ENCODE results near the gene MCTP1.

Gene MCTP1

GRCh38 chr5:95075111-95075510 lies 209.8 kb downstream of the MCTP1 start:
- DNase-seq (ENCODE audit: low read depth in 2 of 2): no peak

GRCh38 chr5:95072281-95072680 lies 212.6 kb downstream of the MCTP1 start:
- no peak for DNase-seq (ENCODE audit: low read depth in 2 of 2)

GRCh38 chr5:95070866-95071265 lies 214.0 kb downstream of the MCTP1 start:
- no peak for DNase-seq (ENCODE audit: low read depth in 2 of 2)

- DNase-seq (ENCODE audit: low read depth in 2 of 2): no peak
Measured at GRCh38 chr5:95070453-95070852, 214.4 kb downstream of the MCTP1 start.

- DNase-seq (ENCODE audit: low read depth in 2 of 2): no peak
Measured at GRCh38 chr5:95069948-95070347, 214.9 kb downstream of the MCTP1 start.

GRCh38 chr5:95069021-95069420 lies 215.9 kb downstream of the MCTP1 start:
- no peak for DNase-seq (ENCODE audit: low read depth in 2 of 2)

- DNase-seq (ENCODE audit: low read depth in 2 of 2): no peak
Measured at GRCh38 chr5:95068289-95068910, 216.5 kb downstream of the MCTP1 start.

GRCh38 chr5:95066048-95066447 lies 218.8 kb downstream of the MCTP1 start:
- no peak for DNase-seq (ENCODE audit: low read depth in 2 of 2)

GRCh38 chr5:95063492-95063891 lies 221.4 kb downstream of the MCTP1 start:
- DNase-seq (ENCODE audit: low read depth in 2 of 2): no peak

GRCh38 chr5:95060098-95060497 lies 224.8 kb downstream of the MCTP1 start:
- DNase-seq (ENCODE audit: low read depth in 2 of 2): no peak

GRCh38 chr5:95059636-95060035 lies 225.3 kb downstream of the MCTP1 start:
- no peak for DNase-seq (ENCODE audit: low read depth in 2 of 2)

GRCh38 chr5:95057615-95058014 lies 227.3 kb downstream of the MCTP1 start:
- no peak for DNase-seq (ENCODE audit: low read depth in 2 of 2)

- no peak for DNase-seq (ENCODE audit: low read depth in 2 of 2)
Measured at GRCh38 chr5:95053253-95053652, 231.6 kb downstream of the MCTP1 start.

GRCh38 chr5:95050708-95051107 lies 234.2 kb downstream of the MCTP1 start:
- DNase-seq (ENCODE audit: low read depth in 2 of 2): no peak

- DNase-seq (ENCODE audit: low read depth in 2 of 2): no peak
Measured at GRCh38 chr5:95048628-95049027, 236.3 kb downstream of the MCTP1 start.

- DNase-seq (ENCODE audit: low read depth in 2 of 2): no peak
Measured at GRCh38 chr5:95045181-95045965, 239.5 kb downstream of the MCTP1 start.

- no peak for DNase-seq (ENCODE audit: low read depth in 2 of 2)
Measured at GRCh38 chr5:95044096-95044495, 240.8 kb downstream of the MCTP1 start.

- DNase-seq (ENCODE audit: low read depth in 2 of 2): no peak
Measured at GRCh38 chr5:95043648-95044047, 241.2 kb downstream of the MCTP1 start.

- DNase-seq (ENCODE audit: low read depth in 2 of 2): no peak
Measured at GRCh38 chr5:95043234-95043633, 241.7 kb downstream of the MCTP1 start.

- no peak for DNase-seq (ENCODE audit: low read depth in 2 of 2)
Measured at GRCh38 chr5:95042037-95042436, 242.9 kb downstream of the MCTP1 start.

- DNase-seq (ENCODE audit: low read depth in 2 of 2): no peak
Measured at GRCh38 chr5:95035891-95036685, 248.8 kb downstream of the MCTP1 start.

- no peak for DNase-seq (ENCODE audit: low read depth in 2 of 2)
Measured at GRCh38 chr5:95032801-95033200, 252.1 kb downstream of the MCTP1 start.
